Progenitor cell of endocrine pancreas (in vitro differentiated cells): Measurements from ENCODE around the gene C1QTNF6. TPM values are rescaled to one million over a fixed set of nuclear protein-coding genes. Genes with fewer than 3 reads are reported as not detected.

Source experiments
- DNase-seq: peaks from one replicate; pipeline ENCODE4 v3.0.0; 2021; ENCODE audit warnings: low spot score; ENCODE audit not compliant: unreplicated experiment
- H3K27ac Mint-ChIP-seq: 2 replicates; pipeline ENCODE4 v1.8.0; 2021; ENCODE audit warnings: mild to moderate bottlenecking, moderate library complexity, mixed read lengths
- H3K27me3 Mint-ChIP-seq: 2 replicates; pipeline ENCODE4 v1.8.0; 2021; ENCODE audit warnings: mixed read lengths
- H3K36me3 Mint-ChIP-seq: 2 replicates; pipeline ENCODE4 v1.8.0; 2022; ENCODE audit warnings: mixed read lengths; ENCODE audit not compliant: insufficient read depth
- H3K4me1 Mint-ChIP-seq: 2 replicates; pipeline ENCODE4 v1.8.0; 2021; ENCODE audit warnings: low read depth, mixed read lengths
- H3K4me3 Mint-ChIP-seq: 2 replicates; pipeline ENCODE4 v1.8.0; 2021; ENCODE audit warnings: low read depth, mild to moderate bottlenecking, moderate library complexity, mixed read lengths
- H3K9me3 Mint-ChIP-seq: 2 replicates; pipeline ENCODE4 v1.8.0; 2021; ENCODE audit warnings: low read depth, mixed read lengths
- total RNA-seq: library from RNA; stranded (reverse); gene quantifications from 2 replicates; pipeline ENCODE4 v1.2.1, GENCODE V29; 2021
- TF ChIP-seq, protein P1 (sequence below): fragments of 200-600 bp; sonication (generic); IDR thresholded peaks from one replicate; pipeline ENCODE4 v1.5.0; 2021; ENCODE audit warnings: antibody characterized with exemption, mild to moderate bottlenecking; ENCODE audit not compliant: unreplicated experiment

The C1QTNF6 gene
- total RNA-seq, 1 donor from 2014 or later = 14.5 TPM

- TF ChIP-seq, protein P1, sequence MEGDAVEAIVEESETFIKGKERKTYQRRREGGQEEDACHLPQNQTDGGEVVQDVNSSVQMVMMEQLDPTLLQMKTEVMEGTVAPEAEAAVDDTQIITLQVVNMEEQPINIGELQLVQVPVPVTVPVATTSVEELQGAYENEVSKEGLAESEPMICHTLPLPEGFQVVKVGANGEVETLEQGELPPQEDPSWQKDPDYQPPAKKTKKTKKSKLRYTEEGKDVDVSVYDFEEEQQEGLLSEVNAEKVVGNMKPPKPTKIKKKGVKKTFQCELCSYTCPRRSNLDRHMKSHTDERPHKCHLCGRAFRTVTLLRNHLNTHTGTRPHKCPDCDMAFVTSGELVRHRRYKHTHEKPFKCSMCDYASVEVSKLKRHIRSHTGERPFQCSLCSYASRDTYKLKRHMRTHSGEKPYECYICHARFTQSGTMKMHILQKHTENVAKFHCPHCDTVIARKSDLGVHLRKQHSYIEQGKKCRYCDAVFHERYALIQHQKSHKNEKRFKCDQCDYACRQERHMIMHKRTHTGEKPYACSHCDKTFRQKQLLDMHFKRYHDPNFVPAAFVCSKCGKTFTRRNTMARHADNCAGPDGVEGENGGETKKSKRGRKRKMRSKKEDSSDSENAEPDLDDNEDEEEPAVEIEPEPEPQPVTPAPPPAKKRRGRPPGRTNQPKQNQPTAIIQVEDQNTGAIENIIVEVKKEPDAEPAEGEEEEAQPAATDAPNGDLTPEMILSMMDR = no peak
- Mint-ChIP-seq H3K4me1 (peaks cover 7% of the 10 kb centered on the region), H3K27ac (no peak overlapping the region), H3K36me3 (no peaks in the 10 kb centered on the region), H3K27me3 (peaks cover 6% of the 10 kb centered on the region), H3K9me3 (no peaks in the 10 kb centered on the region), H3K4me3 (no peak overlapping the region)
- DNase-seq = no peak
These were observed 19.9 kb upstream of the C1QTNF6 start for GRCh38 chr22:37207981-37208380.

DNA sequence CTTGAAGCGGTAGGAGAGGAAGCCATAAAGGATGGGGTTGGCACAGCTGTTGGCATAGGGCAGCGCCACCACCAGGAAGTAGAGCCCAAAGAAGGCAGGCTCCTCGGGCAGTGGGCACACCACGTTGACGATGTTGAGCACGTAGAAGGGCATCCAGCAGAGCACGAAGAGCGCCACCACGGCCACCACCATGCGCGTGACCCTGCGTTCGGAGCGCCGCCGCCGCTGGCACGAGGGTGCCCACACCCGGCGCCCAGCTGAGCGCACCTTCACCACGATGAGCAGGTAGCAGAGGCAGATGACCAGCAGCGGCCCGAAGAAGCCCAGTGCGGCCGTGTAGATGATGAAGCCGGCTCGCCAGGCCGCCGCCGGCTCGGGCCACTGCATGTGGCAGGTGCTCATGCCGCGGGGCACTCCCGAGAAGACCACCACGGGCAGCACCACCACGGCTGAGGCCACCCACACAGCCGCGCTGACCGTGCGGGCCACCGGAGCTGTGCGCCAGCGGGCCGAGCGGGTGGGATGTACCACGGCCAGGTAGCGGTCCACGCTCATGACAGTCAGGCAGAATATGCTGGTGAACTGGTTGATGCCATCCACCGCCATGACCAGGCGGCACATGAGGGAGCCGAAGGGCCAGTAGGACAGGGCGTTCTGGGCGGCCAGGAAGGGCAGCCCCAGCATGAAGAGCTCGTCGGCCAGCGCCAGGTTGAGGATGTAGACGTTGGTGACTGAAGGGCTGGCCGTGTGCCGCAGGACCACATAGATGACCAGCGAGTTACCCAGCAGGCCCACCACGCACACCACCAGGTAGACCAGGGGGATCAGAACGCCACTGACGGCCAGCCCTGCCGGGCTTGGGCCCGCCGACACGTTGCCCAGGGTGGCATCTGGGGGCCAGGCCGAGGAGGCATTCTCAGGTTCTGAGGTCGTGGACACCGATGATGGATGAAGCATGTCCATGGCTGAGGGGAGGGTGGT lies 19.1 kb upstream of the C1QTNF6 start:
- no peaks in the 10 kb centered on the region for H3K9me3 Mint-ChIP-seq
- H3K4me3 Mint-ChIP-seq = no peak overlapping the region
- H3K4me1 Mint-ChIP-seq = peaks cover 2% of the 10 kb centered on the region
- TF ChIP-seq, protein P1 = no peak
- H3K36me3 Mint-ChIP-seq = no peaks in the 10 kb centered on the region
- H3K27ac Mint-ChIP-seq = no peak overlapping the region
- H3K27me3 Mint-ChIP-seq = peaks cover 6% of the 10 kb centered on the region
- no peak for DNase-seq

DNA sequence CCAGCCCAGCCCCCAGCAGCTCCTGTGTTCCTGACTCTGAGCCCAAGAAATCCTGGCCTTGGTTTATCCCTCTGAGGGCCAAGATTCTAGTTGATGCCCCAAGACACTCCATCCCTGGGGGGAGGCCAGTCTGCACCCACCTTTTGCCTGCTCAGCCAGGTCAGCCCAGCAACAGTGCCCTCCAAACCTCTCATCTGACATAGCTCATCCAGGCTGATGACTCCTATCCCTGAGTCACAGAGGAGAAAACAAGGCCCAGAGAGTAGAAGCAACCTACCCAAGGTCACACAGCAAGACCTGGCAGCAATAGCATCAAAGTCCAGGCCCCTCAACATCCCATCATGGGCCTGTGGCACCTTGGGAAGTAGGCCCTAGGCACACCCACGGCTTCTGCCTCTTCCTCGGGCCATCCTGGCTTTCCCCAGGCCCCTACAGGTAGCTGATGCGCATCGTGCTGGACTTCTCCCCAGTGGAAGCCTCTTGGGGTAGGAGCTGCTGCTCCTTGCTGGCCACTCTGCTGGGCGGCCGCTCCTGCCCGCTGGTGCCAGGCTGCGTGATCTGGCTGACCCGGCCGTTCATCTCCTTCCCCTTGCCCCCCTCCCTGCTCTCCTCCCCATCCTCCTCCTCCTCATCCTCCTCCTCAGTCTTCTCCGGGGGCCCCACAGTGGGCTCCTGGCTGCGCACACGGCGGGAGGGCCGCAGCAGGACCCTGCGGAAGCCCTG lies 18.2 kb upstream of the C1QTNF6 start:
- no peaks in the 10 kb centered on the region for H3K9me3 Mint-ChIP-seq
- TF ChIP-seq, protein P1 = no peak

GRCh38 chr22:37205046-37205445 lies 17.0 kb upstream of the C1QTNF6 start:
- TF ChIP-seq, protein P1 = no peak
- H3K27ac Mint-ChIP-seq = no peak overlapping the region
- no peaks in the 10 kb centered on the region for H3K36me3 Mint-ChIP-seq
- H3K4me3 Mint-ChIP-seq = no peak overlapping the region
- H3K27me3 Mint-ChIP-seq = no peaks in the 10 kb centered on the region
- peaks cover 1% of the 10 kb centered on the region for H3K4me1 Mint-ChIP-seq
- no peak for DNase-seq
- no peaks in the 10 kb centered on the region for H3K9me3 Mint-ChIP-seq

More for the DNA sequence above, 18.2 kb upstream of the C1QTNF6 start:
- Mint-ChIP-seq H3K4me1 (no peaks in the 10 kb centered on the region), H3K27me3 (peaks cover 6% of the 10 kb centered on the region), H3K36me3 (no peaks in the 10 kb centered on the region), H3K4me3 (no peak overlapping the region), H3K27ac (no peak overlapping the region)
- DNase-seq = no peak

DNA sequence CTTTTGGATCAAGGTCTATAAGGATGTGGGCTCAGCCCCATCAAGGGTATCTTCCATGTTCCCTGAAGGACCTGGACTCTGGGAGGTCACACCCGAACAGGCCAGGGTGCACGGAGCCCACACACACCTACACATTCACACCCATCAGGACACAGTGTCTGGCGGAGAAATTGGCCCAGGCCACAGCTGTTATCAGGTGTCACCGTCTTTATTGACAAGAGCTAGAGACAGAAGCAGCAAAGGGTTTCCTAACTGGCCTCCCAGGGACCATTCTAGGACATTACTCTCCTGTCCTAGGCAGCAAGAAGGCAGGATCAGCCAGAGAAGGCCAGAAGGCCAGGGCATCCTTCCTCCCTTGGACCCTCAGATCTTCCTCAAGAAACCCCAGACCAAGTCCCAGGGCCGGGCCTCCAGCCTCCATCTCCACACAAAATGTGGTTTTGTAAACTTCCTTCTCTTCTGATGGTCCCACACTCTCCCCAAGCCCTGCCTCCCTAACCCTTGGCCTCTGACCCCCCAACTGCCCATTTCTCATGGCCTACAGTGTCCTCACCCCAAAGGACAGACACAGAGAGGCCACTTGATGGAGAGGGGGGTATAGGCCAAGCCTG lies 16.1 kb upstream of the C1QTNF6 start:
- Mint-ChIP-seq H3K9me3 (no peaks in the 10 kb centered on the region), H3K36me3 (no peaks in the 10 kb centered on the region), H3K27ac (peak overlapping the region; percentile 16), H3K27me3 (no peaks in the 10 kb centered on the region), H3K4me1 (peaks cover 2% of the 10 kb centered on the region), H3K4me3 (no peak overlapping the region)
- TF ChIP-seq, protein P1 = no peak
- DNase-seq = no peak
